GM23248 (cell line): Measurements from ENCODE around the gene C1orf167.

Source experiments
- EZH2 ChIP-seq: fragments of 200-600 bp; sonication (generic); IDR thresholded peaks from 2 replicates; pipeline ENCODE4 v1.6.1; 2018; ENCODE audit warnings: antibody characterized with exemption, mild to moderate bottlenecking; ENCODE audit not compliant: insufficient read depth, poor library complexity, severe bottlenecking
- EZH2phosphoT487 ChIP-seq: fragments of 200-600 bp; sonication (generic); IDR thresholded peaks from 2 replicates; pipeline ENCODE4 v1.6.1; 2018; ENCODE audit warnings: antibody characterized with exemption, moderate library complexity, mild to moderate bottlenecking, low read depth; ENCODE audit not compliant: insufficient read depth

DNA sequence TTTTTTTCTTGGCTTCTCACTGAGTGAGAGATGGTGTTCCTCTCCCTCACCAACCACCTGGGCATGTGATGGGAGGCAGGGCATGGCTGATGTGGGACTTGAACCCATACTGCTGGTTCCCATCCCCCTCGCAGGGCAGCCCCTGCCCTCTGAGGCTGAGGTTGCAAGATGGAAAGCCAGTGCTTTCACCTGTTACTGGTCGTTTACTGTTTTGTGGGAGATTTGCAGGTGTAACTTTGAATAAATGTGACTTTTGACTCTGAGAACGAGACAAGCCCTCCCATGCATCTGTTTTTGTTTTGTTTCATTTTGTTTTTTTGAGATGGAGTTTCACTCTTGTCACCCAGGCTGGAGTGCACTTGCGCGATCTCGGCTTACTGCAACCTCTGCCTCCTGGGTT is 21.6 kb downstream of the C1orf167 start:
- TF ChIP-seq EZH2phosphoT487: no peak
- no peak for TF ChIP-seq EZH2
